ENCODE measurements around the gene GGT7.
"Not testable (repeated sequence)": the region's sequence is repeated elsewhere in the genome, so short reads cannot be mapped to it uniquely, and the experiment has no call there.

GGT7 gene, protein sequence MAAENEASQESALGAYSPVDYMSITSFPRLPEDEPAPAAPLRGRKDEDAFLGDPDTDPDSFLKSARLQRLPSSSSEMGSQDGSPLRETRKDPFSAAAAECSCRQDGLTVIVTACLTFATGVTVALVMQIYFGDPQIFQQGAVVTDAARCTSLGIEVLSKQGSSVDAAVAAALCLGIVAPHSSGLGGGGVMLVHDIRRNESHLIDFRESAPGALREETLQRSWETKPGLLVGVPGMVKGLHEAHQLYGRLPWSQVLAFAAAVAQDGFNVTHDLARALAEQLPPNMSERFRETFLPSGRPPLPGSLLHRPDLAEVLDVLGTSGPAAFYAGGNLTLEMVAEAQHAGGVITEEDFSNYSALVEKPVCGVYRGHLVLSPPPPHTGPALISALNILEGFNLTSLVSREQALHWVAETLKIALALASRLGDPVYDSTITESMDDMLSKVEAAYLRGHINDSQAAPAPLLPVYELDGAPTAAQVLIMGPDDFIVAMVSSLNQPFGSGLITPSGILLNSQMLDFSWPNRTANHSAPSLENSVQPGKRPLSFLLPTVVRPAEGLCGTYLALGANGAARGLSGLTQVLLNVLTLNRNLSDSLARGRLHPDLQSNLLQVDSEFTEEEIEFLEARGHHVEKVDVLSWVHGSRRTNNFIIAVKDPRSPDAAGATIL

DNA sequence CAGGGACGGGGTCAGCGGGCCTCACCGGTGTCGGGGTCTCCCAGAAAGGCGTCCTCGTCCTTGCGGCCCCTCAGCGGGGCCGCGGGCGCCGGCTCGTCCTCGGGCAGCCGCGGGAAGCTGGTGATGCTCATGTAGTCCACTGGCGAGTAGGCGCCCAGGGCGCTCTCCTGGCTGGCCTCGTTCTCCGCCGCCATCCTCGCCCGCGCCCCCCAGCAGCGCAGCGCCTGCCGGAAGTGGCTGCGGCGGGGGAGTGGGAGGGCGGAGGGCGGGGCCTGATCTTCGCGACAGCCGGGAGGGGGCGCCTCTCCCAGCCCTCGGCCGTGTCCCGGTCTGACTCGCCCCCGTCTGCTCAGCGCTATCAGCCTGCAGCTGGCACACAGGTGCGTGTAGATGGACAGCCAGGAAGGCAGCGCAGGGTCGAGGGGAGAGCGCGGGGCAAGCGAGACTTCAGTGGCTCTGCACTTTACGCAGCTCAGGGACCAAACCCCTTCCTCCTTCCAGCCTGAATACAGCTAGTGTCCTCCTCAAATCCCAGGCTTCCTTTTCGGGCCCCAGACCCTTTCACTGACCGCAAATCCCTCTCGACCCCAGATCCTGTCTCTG is at the start of gene GGT7:
Gene GGT7, minus strand, starts transcription at position 235 of the 603 bp plus-strand sequence. Its CDS starts 41 bp downstream, at position 194.
- DNase-seq = peak; percentile 81

GRCh38 chr20:34921436-34921835 is 48.8 kb upstream of the GGT7 start:
- DNase-seq = no peak

DNA sequence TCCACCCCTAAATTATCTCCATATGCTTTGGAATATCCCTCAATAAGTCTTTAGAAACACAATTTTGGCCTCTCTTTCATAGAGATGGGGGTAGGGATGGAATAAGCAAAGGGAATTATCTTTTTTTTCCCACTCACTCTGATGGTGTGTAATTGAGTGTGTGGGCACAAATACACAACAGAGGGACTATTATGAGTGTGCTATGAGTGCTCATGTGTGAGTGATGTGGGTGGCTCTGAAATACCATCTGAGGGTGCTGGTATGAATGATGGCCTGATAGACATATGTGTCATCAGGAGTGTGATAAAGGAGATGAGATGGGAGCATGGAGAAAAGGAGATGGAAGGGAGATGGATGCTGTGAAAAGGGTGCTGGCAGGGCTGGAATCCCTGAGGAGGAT is 47.4 kb upstream of the GGT7 start:
- no peak for DNase-seq

- DNase-seq = no peak
These were observed 44.2 kb upstream of the GGT7 start for GRCh38 chr20:34916774-34917354.

GRCh38 chr20:34915749-34916455 is 43.2 kb upstream of the GGT7 start:
- no peak for DNase-seq

DNA sequence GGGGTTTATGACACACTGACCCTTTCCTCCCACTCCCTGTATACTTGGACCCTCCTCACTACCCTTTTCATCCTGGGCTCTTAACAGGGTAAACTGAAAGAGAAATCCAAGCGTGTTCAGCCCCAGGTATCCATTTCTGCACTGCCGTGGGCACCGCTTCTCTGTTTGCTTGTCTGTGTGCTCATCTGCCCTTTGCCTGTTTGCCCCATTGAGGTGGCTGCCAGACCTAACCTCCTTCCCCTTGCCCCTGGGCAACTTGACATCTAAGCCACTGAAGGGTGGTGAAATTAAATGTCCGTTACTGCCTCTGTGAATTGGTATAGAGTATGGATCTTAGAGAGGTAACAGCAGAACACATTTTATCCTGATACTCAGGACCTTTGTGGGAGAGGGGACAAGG is 42.5 kb upstream of the GGT7 start:
- no peak for DNase-seq

DNA sequence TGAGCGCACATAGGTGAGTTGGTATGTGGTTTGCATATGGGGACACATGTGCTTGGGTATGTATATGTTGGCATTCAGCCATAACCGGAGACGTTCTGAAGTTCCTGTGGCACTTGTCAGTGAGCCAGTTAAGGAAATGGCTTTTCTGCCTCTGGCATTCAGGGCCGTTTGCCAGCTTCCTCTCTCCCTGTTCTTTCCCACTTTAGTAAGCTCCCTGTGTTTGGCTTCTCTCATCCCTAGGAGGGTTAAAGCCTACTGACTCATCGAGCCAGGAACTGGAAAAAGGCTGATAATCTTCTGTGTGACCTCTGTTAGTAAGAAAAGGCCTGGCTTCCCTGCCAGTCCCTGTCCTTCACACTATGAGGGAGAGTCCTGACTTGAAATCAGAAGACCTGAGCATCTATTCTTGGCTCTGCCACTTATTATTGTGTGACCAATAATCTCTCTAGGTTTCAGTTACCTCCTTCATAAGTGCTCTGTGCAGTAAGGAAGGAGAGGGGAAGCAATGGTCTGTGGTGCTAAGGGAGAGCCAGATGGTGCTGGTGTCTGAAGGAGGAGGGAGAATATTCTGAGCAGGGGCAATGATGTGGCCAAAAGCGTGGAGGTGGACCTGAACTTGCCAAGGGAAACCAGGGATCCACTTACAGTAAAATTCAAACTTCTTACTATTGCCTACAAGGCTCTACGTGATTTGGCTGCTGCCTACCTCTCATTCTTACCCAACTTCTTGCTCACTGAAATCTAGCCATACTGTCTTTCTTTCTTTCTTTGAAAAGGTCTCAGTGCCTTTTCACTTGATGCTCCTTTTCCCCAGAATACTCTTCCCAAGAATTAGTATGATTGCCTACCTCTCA is 35.2 kb upstream of the GGT7 start:
- DNase-seq = peak; percentile 45

DNA sequence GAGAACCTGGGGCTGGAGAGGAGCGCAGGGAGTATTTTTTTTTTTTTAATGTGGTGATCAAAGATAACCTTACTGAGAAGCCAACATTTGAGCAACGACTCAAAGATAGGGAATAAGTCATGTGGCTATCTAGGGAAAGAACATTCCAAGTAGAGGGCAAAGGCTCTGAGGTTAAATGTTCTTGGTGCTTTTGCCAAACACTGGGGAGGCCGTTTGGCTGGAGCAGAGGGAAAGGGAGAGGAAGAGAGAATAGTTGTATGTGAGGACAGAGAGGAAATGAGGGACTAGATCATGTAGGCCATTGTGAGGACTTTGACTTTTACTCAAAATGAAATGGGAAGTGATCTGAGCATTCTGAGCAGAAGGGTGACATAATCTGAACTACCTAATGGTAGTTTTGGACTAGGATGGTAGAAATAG is 31.6 kb upstream of the GGT7 start:
- peak; percentile 78 for DNase-seq

- not testable (repeated sequence) for DNase-seq
These were observed 26.1 kb upstream of the GGT7 start for GRCh38 chr20:34898731-34899130.

- not testable (repeated sequence) for DNase-seq
These were observed 25.5 kb upstream of the GGT7 start for GRCh38 chr20:34898129-34898528.

DNA sequence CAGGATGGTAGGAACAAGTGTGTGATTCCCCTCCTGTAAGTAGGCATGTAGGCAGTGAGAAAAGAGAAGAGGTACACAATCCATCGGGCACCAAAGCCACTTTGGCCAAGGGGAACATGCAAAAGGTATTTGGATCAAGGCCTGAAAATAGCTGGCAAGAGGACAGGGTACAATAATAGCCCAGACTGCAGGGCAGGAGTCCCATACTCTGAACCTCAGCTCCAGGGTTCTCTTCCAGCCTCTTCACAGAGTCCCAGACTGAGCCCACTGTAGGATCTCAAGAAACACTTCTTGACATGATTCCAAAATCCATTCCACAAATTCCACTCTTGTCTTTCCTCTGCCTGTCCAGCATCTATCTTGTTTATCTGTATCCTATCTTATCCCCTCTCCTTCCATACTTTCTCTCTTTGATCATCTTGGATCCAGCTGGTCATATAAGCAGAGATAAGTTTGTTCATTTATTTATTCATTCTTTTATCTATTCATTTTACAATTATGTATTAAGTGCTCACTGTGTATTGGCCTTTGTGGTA is 23.5 kb upstream of the GGT7 start:
- DNase-seq = no peak

DNA sequence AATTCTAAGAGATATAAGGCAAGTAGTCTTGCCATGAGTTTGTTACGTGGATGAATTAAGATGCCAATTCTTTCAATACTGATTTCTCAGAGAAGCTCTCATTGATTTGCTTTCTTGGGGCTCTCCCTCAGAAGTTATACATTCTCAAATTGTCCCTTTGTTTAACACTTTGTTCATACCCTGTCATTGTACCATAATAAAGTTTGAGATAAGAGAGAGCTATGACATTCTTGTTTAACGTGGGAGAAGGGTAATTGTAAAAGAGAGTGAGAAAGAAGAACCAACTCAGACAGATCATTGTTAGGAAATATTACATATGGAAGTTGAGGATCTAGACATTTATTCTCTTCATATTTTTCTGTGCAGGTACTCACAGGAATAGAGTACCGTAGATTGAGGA is 22.8 kb upstream of the GGT7 start:
- DNase-seq = no peak

- DNase-seq = no peak
These were observed 22.1 kb upstream of the GGT7 start for GRCh38 chr20:34894723-34895122.

- peak; percentile 15 for DNase-seq
These were observed 20.0 kb upstream of the GGT7 start for GRCh38 chr20:34892671-34893070.

DNA sequence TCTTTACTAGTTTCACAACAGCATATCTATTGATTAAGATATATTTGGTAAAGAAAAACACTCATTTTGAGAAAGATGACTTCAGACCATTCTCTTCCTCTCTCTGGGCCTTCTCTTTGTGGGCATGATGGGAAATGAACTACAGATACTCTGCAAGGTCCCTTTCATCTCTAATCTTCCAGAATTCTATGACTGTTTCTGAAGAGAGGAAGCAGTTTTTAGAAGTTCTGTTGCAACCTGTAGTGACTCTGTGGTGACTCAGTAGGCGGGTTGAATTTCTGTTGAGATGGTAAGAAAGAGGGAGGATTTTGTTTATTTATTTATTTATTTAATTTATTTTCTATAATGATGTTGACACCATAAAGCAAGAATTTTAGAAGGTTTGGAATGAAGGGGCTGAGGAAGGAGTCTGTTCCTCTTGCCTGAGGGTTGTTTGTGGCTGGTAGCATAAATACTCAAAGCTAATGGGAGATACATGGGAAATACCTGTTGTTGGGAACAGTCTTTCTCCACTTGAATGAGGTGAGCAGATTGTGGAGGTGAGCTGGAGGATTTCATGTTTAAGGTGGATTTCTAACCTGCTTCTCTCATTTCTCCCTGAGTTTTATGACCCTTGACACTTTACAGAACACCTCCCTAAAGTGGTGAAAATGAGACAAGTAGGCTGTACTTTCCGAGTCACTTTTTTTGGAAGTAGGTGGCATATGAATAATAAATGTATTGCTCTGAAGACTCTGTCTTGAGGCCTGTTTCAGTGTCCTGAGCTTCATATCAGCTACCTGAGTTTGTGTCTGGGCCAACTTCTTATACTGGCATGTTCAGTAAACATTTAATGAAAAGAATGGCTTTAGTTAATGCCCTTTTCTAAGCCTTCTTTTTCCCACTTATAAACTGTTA is 18.8 kb upstream of the GGT7 start:
- peak; percentile 90 for DNase-seq

DNA sequence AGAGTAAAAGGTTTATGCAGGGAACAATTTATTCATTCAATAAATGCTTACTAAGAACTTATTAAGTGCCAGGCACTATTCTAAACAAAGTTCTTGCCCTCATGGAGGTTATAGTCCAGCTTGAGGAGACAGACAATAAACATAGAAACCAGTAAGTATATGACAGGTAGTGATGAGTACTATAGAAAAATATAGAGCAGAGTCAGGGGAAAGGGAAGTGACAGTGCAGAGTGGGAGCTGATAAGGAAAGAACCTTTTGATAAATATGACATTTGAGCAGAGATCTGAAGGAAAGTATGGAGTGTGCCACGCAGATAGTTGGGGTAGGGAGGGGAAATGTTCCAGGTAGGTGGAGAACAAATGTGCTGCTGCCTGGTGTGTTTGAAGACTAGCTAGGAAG is 15.8 kb upstream of the GGT7 start:
- no peak for DNase-seq

GRCh38 chr20:34887023-34887422 is 14.4 kb upstream of the GGT7 start:
- no peak for DNase-seq

DNA sequence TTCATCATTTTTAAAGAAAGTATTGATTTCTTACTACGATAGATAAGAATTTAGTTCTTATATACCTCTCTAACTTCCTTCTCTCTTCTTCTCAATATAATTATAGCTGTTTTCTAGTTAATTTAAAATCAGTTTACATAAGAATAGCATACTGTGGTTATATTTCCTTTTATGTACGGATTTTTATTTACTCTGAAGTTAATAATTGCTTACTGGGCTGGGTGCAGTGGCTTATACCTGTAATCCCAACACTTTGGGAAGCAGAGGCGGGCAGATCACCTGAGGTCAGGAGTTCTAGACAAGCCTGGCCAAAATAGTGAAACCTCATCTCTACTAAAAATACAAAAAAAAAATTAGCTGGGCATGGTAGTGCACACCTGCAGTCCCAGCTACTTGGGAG is 13.5 kb upstream of the GGT7 start:
- no peak for DNase-seq

- DNase-seq = no peak
These were observed 11.6 kb upstream of the GGT7 start for GRCh38 chr20:34884260-34884659.

- DNase-seq = no peak
These were observed 11.2 kb upstream of the GGT7 start for GRCh38 chr20:34883809-34884208.

Measured in suppressor macrophage treated with lipopolysaccharide for 4 hours (primary cell).